ENCODE data around the gene IGSF9B. TPM values are rescaled to one million over a fixed set of nuclear protein-coding genes. Genes with fewer than 3 reads are reported as not detected.

IGSF9B gene
- polyA plus RNA-seq, 1 donor from 2014 or later: not detected

- Mint-ChIP-seq H3K4me3 (no peak overlapping the region), H3K36me3 (no peaks in the 10 kb centered on the region), H3K9me3 (no peaks in the 10 kb centered on the region), H3K27me3 (peaks cover 7% of the 10 kb centered on the region), H3K27ac (no peak overlapping the region), H3K4me1 (peaks cover 3 to 8% (median 5%) of the 10 kb centered on the region in 3 donors)
Measured at GRCh38 chr11:133990501-133990900, 33.7 kb upstream of the IGSF9B start.

GRCh38 chr11:133988686-133989410, 32.1 kb upstream of the IGSF9B start:
- peaks cover 8% of the 10 kb centered on the region for H3K27me3 Mint-ChIP-seq
- no peak overlapping the region for H3K27ac Mint-ChIP-seq
- no peaks in the 10 kb centered on the region for H3K4me1 Mint-ChIP-seq
- H3K36me3 Mint-ChIP-seq: no peaks in the 10 kb centered on the region
- H3K9me3 Mint-ChIP-seq: no peaks in the 10 kb centered on the region
- no peak overlapping the region for H3K4me3 Mint-ChIP-seq

- Mint-ChIP-seq H3K4me1 (no peaks in the 10 kb centered on the region), H3K27ac (no peak overlapping the region), H3K27me3 (peaks cover 15% of the 10 kb centered on the region), H3K36me3 (no peaks in the 10 kb centered on the region), H3K4me3 (no peak overlapping the region), H3K9me3 (no peaks in the 10 kb centered on the region)
Measured at GRCh38 chr11:133987171-133987570, 30.4 kb upstream of the IGSF9B start.

GRCh38 chr11:133985981-133986944, 29.5 kb upstream of the IGSF9B start:
- Mint-ChIP-seq H3K9me3 (no peaks in the 10 kb centered on the region), H3K4me1 (no peaks in the 10 kb centered on the region), H3K27ac (no peak overlapping the region), H3K36me3 (no peaks in the 10 kb centered on the region), H3K27me3 (peaks cover 16% of the 10 kb centered on the region), H3K4me3 (no peak overlapping the region)

- no peak overlapping the region for H3K4me3 Mint-ChIP-seq
- H3K36me3 Mint-ChIP-seq: no peaks in the 10 kb centered on the region
- H3K27ac Mint-ChIP-seq: no peak overlapping the region
- H3K9me3 Mint-ChIP-seq: no peaks in the 10 kb centered on the region
- no peaks in the 10 kb centered on the region for H3K4me1 Mint-ChIP-seq
- peaks cover 12% of the 10 kb centered on the region for H3K27me3 Mint-ChIP-seq
Measured at GRCh38 chr11:133984828-133985227, 28.1 kb upstream of the IGSF9B start.

GRCh38 chr11:133983660-133984316, 27.0 kb upstream of the IGSF9B start:
- Mint-ChIP-seq H3K36me3 (no peaks in the 10 kb centered on the region), H3K27me3 (peaks cover 12% of the 10 kb centered on the region), H3K27ac (no peak overlapping the region), H3K9me3 (no peaks in the 10 kb centered on the region), H3K4me1 (no peaks in the 10 kb centered on the region), H3K4me3 (no peak overlapping the region)

- no peak overlapping the region for H3K27ac Mint-ChIP-seq
- no peaks in the 10 kb centered on the region for H3K4me1 Mint-ChIP-seq
- peaks cover 12% of the 10 kb centered on the region for H3K27me3 Mint-ChIP-seq
- H3K9me3 Mint-ChIP-seq: no peaks in the 10 kb centered on the region
- H3K36me3 Mint-ChIP-seq: no peaks in the 10 kb centered on the region
- H3K4me3 Mint-ChIP-seq: no peak overlapping the region
Measured at GRCh38 chr11:133982876-133983275, 26.1 kb upstream of the IGSF9B start.

GRCh38 chr11:133982151-133982550, 25.4 kb upstream of the IGSF9B start:
- Mint-ChIP-seq H3K36me3 (no peaks in the 10 kb centered on the region), H3K27ac (peak overlapping the region in 1 of 3 donors; percentile 84), H3K4me1 (peaks cover 0 to under 1% (median 0%) of the 10 kb centered on the region in 3 donors), H3K4me3 (peak overlapping the region in 1 of 4 donors; percentile 49), H3K27me3 (peaks cover 15% of the 10 kb centered on the region), H3K9me3 (no peaks in the 10 kb centered on the region)

GRCh38 chr11:133981156-133981555, 24.4 kb upstream of the IGSF9B start:
- peaks cover 2 to 4% (median 3%) of the 10 kb centered on the region in 3 donors for H3K4me1 Mint-ChIP-seq
- H3K27me3 Mint-ChIP-seq: peaks cover 19% of the 10 kb centered on the region
- H3K9me3 Mint-ChIP-seq: no peaks in the 10 kb centered on the region
- H3K27ac Mint-ChIP-seq: no peak overlapping the region
- peak overlapping the region in 1 of 4 donors; percentile 58 for H3K4me3 Mint-ChIP-seq
- no peaks in the 10 kb centered on the region for H3K36me3 Mint-ChIP-seq

- Mint-ChIP-seq H3K27ac (no peak overlapping the region), H3K27me3 (peaks cover 17% of the 10 kb centered on the region), H3K4me3 (peak overlapping the region in 1 of 4 donors; percentile 58), H3K36me3 (no peaks in the 10 kb centered on the region), H3K9me3 (no peaks in the 10 kb centered on the region), H3K4me1 (peaks cover 2 to 4% (median 3%) of the 10 kb centered on the region in 3 donors)
Measured at GRCh38 chr11:133980665-133981064, 23.9 kb upstream of the IGSF9B start.

GRCh38 chr11:133978794-133979193, 22.0 kb upstream of the IGSF9B start:
- H3K9me3 Mint-ChIP-seq: peaks cover 0 to 2% (median 0%) of the 10 kb centered on the region in 3 donors
- H3K4me3 Mint-ChIP-seq: no peak overlapping the region

GRCh38 chr11:133977067-133977677, 20.4 kb upstream of the IGSF9B start:
- H3K27ac Mint-ChIP-seq: no peak overlapping the region
- peaks cover 0 to 2% (median 0%) of the 10 kb centered on the region in 3 donors for H3K9me3 Mint-ChIP-seq
- peaks cover 20% of the 10 kb centered on the region for H3K27me3 Mint-ChIP-seq
- peak overlapping the region in 1 of 4 donors; percentile 41 for H3K4me3 Mint-ChIP-seq
- peaks cover 2 to 5% (median 4%) of the 10 kb centered on the region in 3 donors for H3K4me1 Mint-ChIP-seq
- no peaks in the 10 kb centered on the region for H3K36me3 Mint-ChIP-seq

More at GRCh38 chr11:133978794-133979193, 22.0 kb upstream of the IGSF9B start:
- no peaks in the 10 kb centered on the region for H3K36me3 Mint-ChIP-seq
- no peak overlapping the region for H3K27ac Mint-ChIP-seq
- H3K4me1 Mint-ChIP-seq: peaks cover 2 to 5% (median 4%) of the 10 kb centered on the region in 3 donors
- peaks cover 19% of the 10 kb centered on the region for H3K27me3 Mint-ChIP-seq

- H3K27ac Mint-ChIP-seq: no peak overlapping the region
- H3K36me3 Mint-ChIP-seq: no peaks in the 10 kb centered on the region
- H3K4me3 Mint-ChIP-seq: no peak overlapping the region
- peaks cover 2 to 5% (median 4%) of the 10 kb centered on the region in 3 donors for H3K4me1 Mint-ChIP-seq
- peaks cover 0 to 2% (median 0%) of the 10 kb centered on the region in 3 donors for H3K9me3 Mint-ChIP-seq
- peaks cover 26% of the 10 kb centered on the region for H3K27me3 Mint-ChIP-seq
Measured at GRCh38 chr11:133975488-133975849, 18.7 kb upstream of the IGSF9B start.

- Mint-ChIP-seq H3K4me3 (no peak overlapping the region), H3K4me1 (peaks cover 2 to 5% (median 4%) of the 10 kb centered on the region in 3 donors), H3K36me3 (no peaks in the 10 kb centered on the region), H3K9me3 (peaks cover 0 to 2% (median 0%) of the 10 kb centered on the region in 3 donors), H3K27ac (no peak overlapping the region), H3K27me3 (peaks cover 30% of the 10 kb centered on the region)
Measured at GRCh38 chr11:133974836-133975487, 18.2 kb upstream of the IGSF9B start.
